A673 (cell line): ENCODE data around the gene PGAM2. TPM values are rescaled to one million over a fixed set of nuclear protein-coding genes. Genes with fewer than 3 reads are reported as not detected.
"Not testable (repeated sequence)": the region's sequence is repeated elsewhere in the genome, so short reads cannot be mapped to it uniquely, and the experiment has no call there.

Experiments
- BruUV-seq: library from RNA; stranded (reverse); fragments of 400-500 nt; replicated peaks from 2 replicates; lab custom pipeline; 2021; lab: Mats Ljungman, UMichigan
- CTCF ChIA-PET: fragments of 300-600 bp; sonication (Branson Sonifier 250); formaldehyde crosslinking; loops from one replicate; lab custom pipeline; 2022; ENCODE audit warnings: antibody characterized with exemption; lab: Charles Lee
- POLR2A ChIA-PET: fragments of 300-600 bp; sonication (Branson Sonifier 250); formaldehyde crosslinking; loops from one replicate; lab custom pipeline; 2022; ENCODE audit warnings: antibody characterized with exemption; ENCODE audit not compliant: low non-redundant PET; lab: Charles Lee
- DNase-seq: peaks from one replicate; pipeline ENCODE4 v3.0.0-alpha.2; 2015; ENCODE audit warnings: low spot score
- H3K27ac ChIP-seq: fragments of 200-600 bp; sonication (generic); 2 replicates; pipeline ENCODE4 v1.5.1; 2016; ENCODE audit warnings: mixed run types, low read depth, mild to moderate bottlenecking, mixed read lengths, antibody characterized with exemption, low read length; ENCODE audit not compliant: poor library complexity, severe bottlenecking
- H3K27me3 ChIP-seq: fragments of 200-600 bp; sonication (generic); replicated peaks from 2 replicates; pipeline ENCODE4 v1.6.1; 2017; ENCODE audit warnings: mixed run types, low read depth, mild to moderate bottlenecking, mixed read lengths, antibody characterized with exemption, low read length; ENCODE audit not compliant: insufficient read depth, poor library complexity
- H3K36me3 ChIP-seq: fragments of 200-600 bp; sonication (generic); 2 replicates; pipeline ENCODE4 v1.6.1; 2016; ENCODE audit warnings: mixed run types, mild to moderate bottlenecking, mixed read lengths, antibody characterized with exemption, low read length; ENCODE audit not compliant: insufficient read depth, poor library complexity, severe bottlenecking
- H3K4me1 ChIP-seq: fragments of 200-600 bp; sonication (generic); 2 replicates; pipeline ENCODE4 v1.6.1; 2017; ENCODE audit warnings: mixed run types, mild to moderate bottlenecking, mixed read lengths, antibody characterized with exemption, low read length; ENCODE audit not compliant: insufficient read depth, poor library complexity, severe bottlenecking
- H3K4me3 ChIP-seq: fragments of 200-600 bp; sonication (generic); 2 replicates; pipeline ENCODE4 v1.5.1; 2016; ENCODE audit warnings: low read depth, mixed run types, mild to moderate bottlenecking, mixed read lengths, low read length; ENCODE audit not compliant: poor library complexity, severe bottlenecking
- H3K9me3 ChIP-seq: fragments of 200-600 bp; sonication (generic); 2 replicates; pipeline ENCODE4 v1.6.1; 2016; ENCODE audit warnings: mixed run types, low read depth, mild to moderate bottlenecking, mixed read lengths, antibody characterized with exemption, low read length; ENCODE audit not compliant: poor library complexity, severe bottlenecking
- CTCF ChIP-seq: fragments of 300-800, 200-600 bp; sonication (generic); conservative IDR thresholded peaks from 2 replicates; pipeline ENCODE4 v1.5.1; 2017; ENCODE audit warnings: low read depth, mild to moderate bottlenecking, antibody characterized with exemption, low read length, moderate library complexity, mixed read lengths
- intact Hi-C: fragments of 100-400 bp; cut with micrococcal nuclease; formaldehyde crosslinking; loops from one replicate; pipeline ENCODE4 v1.10.0; 2022; ENCODE audit not compliant: unreplicated experiment
- total RNA-seq: library from RNA; stranded (reverse); gene quantifications from 2 replicates; pipeline ENCODE4 v1.2.3, GENCODE V29; 2021

Gene PGAM2
- total RNA-seq, 1 experiment from 2014 or later, result not detected

- BruUV-seq, CTCF ChIA-PET: not testable (repeated sequence)
These were observed 42.4 kb downstream of the PGAM2 start for GRCh38 chr7:44022796-44023467.

GRCh38 chr7:44022069-44022468 is 43.3 kb downstream of the PGAM2 start:
- H3K27ac ChIP-seq, H3K4me3 ChIP-seq, CTCF ChIA-PET, H3K4me1 ChIP-seq, H3K27me3 ChIP-seq, intact Hi-C loops, BruUV-seq, H3K9me3 ChIP-seq, H3K36me3 ChIP-seq, DNase-seq, POLR2A ChIA-PET: not testable (repeated sequence)

More at GRCh38 chr7:44022796-44023467, 42.4 kb downstream of the PGAM2 start:
- POLR2A ChIA-PET, H3K27me3 ChIP-seq, H3K9me3 ChIP-seq, H3K36me3 ChIP-seq, H3K27ac ChIP-seq, H3K4me3 ChIP-seq, H3K4me1 ChIP-seq, DNase-seq, intact Hi-C loops: not testable (repeated sequence)

- ChIA-PET POLR2A (interaction anchor here (0.6 kb wide), 1 partner anchor 1849 kb away, joined by 4 read pairs; no protein-coding TSS in a partner anchor), CTCF (interaction anchor here (0.5 to 0.7 kb wide), 3 partner anchors 103 to 606 kb away, joined by 3 to 5 read pairs (median 3); partner anchors contain the start of gene POLD2)
- DNase-seq, BruUV-seq, H3K4me3 ChIP-seq, H3K9me3 ChIP-seq, H3K27ac ChIP-seq, H3K36me3 ChIP-seq, H3K4me1 ChIP-seq, H3K27me3 ChIP-seq, intact Hi-C loops: not testable (repeated sequence)
These were observed 45.5 kb downstream of the PGAM2 start for GRCh38 chr7:44019825-44020224.

DNA sequence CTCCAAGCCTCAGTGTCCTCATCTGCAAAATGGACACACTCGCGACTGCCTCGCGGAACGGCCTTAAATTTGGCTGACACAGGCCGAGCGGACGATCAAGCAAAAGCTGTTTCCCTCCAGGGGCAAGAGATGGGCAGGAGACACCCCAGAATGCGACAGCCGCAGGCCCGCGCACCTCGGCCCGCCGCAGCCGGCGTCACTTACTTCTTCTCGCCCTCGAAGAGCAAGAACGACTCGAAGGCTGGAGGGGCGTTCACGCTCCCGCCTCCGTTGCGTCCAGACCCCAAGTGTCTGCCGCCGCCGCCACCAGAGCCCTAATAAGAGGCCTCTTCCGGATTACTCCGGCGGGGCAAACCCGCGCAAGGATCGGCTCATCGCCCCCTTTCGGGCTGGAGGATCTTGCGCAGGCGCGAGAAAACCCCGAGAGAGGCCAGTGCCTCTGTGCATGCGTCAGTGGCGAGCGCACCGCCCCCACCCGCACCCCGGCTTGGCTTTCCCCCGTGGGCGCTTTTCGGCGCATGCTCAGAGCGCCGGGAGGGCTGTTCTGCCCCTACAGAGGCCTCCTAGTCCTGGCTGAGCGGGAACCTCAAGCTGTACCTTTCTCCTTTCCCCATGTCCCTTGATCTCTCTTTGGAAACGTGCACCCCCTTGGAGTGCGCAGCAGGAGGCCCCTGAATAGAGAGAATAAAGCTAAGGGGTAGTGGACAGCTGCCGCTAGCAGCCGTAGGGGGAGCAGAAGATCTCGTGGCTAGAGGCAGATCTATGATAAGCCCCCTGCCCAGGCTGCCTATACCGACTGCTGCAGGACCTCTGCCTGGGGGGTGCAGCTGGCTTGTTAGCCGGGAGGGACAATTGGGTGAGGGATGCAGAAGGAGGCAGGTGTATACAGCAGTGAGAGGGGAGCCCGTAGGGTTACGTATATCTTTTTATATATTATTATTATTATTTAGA is 46.2 kb downstream of the PGAM2 start:
- H3K36me3 ChIP-seq, BruUV-seq, H3K27me3 ChIP-seq, H3K9me3 ChIP-seq, intact Hi-C loops, H3K4me1 ChIP-seq: not testable (repeated sequence)
- peak; percentile 99 for DNase-seq
- TF ChIP-seq CTCF, result peak; percentile 74
- ChIA-PET POLR2A (interaction anchor here (0.6 kb wide), 1 partner anchor 1848 kb away, joined by 4 read pairs; no protein-coding TSS in a partner anchor), CTCF (interaction anchor here (0.5 to 0.6 kb wide), 3 partner anchors 104 to 716 kb away, joined by 3 to 5 read pairs (median 3); partner anchors contain the start of gene POLD2)
- peak overlapping the region; percentile 70 for H3K4me3 ChIP-seq
- H3K27ac ChIP-seq, result peak overlapping the region; percentile 72

GRCh38 chr7:44015090-44015489 is 50.3 kb downstream of the PGAM2 start:
- H3K9me3 ChIP-seq, CTCF ChIA-PET, DNase-seq, BruUV-seq, H3K27ac ChIP-seq, POLR2A ChIA-PET, H3K4me1 ChIP-seq, H3K27me3 ChIP-seq, H3K4me3 ChIP-seq, H3K36me3 ChIP-seq, intact Hi-C loops: not testable (repeated sequence)
